ENCODE measurements around the gene BACE1.
A peak's percentile ranks its signal among the peaks of the same experiment; 100 is the strongest.
"Not testable (repeated sequence)": the region's sequence is repeated elsewhere in the genome, so short reads cannot be mapped to it uniquely, and the experiment has no call there.

BACE1 gene

DNA sequence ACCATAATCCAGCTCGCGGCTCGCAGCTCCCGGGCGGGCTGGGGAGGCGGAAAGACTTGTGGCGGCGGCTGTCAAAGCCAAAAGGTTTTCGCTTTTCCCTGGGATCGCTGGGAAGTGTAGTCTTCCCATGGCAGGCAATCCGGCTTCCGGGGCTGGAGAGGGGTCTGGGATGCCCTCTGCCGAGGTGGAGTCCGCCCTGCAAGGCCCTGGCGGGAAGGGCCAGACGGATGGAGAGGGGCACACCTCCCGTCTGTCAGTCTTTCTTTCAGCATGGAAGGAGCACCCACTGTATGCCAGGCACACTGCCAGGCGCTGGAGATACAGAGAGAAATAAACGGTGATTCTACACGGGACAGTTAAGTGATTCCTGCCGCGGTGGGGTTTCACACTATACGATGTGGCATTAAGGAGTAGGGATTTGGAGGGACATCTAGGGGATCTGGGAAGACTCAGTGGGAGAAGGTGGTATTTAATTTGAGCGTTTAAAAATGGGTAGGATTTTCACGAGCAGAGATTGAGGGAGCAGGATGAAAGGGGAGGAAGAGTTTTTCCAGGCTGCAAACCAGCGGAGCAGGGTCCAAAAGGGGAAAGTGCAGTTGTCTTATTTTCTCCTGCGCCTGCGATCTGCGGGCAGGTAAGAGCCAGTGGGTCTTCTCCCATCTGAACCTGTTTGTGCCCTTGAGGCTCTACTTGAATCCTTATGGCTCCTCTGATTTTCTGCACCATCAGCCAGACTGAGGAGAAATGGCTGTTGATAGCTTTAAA is at the start of gene BACE1:
Gene BACE1, minus strand, starts transcription at position 60 of the 765 bp plus-strand sequence. CDS start 461 bp downstream, outside the sequence.
- DNase-seq, result peak; percentile 70

DNA sequence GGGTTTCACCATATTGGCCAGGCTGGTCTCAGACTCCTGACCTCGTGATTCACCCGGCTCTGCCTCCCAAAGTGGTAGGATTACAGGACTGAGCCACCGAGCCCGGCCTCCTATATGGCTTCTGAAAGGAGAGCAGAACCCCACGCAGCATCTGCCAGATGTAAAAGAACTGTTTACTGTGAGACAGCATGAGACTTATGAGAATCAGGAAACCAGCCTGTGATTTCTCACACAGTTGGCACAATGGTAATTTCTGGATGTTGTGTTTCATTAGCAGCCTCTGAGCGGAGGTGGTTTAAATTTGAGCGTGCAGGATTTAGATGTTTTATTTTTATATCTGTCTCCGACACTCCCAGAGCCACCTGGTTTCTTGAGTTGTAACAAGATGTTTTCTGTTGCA is 45.4 kb upstream of the BACE1 start:
- DNase-seq, result no peak

DNA sequence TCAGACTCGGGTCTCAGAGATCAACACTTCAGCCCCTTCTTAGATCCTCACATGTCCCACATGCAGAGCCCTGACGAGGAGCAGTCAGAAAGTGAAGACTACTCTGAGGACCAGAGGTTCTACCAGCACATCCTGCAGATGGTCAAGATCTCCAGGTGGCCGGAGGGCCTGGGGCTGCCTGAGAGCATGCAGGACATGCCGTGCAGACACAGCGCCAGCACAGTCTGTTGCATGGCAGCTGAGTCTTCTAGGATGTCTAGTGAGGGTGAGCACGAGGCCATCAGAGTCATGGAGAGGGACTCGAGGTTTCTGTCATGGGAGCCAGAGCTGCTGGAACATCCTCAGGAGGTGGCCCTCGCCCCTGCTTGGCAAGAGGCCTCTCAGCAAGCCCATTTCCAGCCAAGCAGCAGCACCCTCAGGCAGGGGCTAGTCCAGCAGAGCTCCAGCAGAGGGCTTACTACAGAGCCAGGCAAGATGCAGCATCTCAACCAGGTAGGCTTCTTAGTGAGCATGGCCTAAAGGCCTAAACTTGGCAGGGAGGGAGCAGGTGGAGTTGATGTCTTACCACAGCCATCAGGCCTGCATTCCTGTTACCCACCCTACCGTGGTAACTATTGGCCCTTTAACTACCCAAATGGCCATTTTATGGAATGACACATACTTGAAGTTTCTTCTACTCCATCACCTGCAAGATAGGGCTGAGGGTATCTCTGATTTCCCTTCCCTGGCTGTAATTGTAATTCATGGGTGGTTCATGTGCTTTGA is 40.3 kb upstream of the BACE1 start:
- DNase-seq, result no peak

DNA sequence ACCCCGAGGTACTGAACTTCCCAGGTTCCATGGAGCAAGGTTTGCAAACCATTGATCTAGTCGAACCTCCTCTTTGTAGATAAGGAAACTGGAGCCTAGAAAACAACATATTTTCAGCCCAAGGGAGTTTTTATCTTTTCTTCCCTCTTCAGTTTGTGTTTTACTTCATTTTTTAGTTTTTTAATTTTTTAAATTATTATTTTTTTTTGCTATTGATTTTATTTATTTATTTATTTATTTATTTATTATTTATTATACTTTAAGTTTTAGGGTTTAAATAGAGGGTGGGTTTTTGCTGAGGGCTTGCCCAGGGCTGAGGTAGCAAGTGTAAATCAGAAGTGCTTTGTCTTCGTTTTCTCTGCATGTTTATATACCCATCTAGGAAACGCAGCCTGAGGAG is 38.5 kb upstream of the BACE1 start:
- no peak for DNase-seq

DNA sequence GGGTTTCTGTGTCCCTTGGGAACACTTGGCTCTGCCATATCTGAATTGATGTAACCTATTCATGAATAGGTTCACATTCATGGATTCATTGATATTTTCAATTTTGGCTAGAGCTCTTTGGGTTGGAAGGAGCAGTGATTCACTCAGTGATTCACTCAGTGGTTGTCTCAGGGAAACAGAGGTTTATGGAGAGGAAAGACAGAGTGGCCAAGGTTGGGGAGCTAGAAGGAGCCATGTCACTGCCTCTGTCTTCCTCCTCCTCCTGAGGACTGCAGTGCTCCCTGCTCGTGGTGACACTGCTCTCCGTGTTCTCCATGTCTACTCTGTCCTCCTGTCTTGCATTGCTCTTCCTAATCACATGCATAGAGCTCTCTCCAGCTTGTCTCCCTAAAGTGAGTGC is 29.0 kb upstream of the BACE1 start:
- no peak for DNase-seq

DNA sequence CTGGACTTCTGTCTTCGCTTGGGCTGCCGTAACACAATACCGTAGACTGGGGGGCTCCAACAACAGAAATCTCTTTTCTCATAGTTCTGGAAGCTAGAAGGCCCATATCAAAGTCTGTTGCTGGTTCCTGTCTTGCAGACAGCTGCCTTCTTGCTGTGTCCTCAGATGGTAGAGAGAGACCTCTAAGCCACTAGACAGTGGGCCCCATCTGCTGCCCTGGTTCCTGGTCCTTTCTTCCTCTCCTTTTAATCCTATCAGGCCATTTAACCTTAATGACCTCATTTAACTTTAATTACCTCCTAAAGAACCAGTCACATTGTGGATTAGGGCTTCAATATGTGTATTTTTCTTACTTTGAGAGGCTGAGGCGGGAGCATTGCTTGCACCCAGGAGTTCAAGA is 21.0 kb upstream of the BACE1 start:
- no peak for DNase-seq

DNA sequence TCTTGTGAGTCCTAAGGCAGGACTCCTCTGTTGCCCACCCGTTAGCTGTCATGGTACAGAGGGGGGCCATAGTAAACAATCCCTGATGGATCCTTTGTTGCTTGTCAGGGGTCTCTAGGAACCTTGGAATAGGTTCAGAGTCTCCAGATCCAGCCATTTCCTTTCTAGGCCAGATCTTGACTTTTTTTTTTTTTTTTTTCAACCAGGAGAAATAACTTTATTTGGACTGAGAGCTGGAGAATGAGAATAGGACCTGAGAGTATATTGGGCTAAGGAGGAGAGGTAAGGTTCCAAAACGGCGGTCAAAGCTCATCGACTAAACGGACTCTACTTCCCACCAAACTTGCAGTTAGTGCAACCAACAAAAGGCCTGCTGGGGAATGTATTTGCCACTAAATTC is 19.3 kb upstream of the BACE1 start:
- DNase-seq, result no peak

DNA sequence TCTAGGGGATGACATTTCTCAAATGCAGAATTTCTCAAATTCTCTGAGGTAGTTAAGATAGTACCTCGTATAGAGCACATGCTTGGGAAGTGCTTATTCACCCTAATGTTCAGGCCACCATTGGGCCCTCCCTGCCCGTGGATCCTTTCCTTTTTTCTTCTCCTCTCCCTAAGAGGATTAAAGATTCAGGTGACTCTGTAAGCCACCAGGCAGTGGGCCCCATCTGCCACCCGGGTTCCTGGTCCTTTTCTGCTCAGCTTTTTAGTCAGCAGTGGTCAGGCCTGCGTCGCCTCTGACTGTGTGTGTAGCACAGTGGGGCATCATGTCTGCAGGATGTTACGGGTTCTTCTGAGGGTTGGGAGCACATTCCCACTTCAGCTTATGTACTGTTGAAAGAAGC is 18.8 kb upstream of the BACE1 start:
- no peak for DNase-seq

DNA sequence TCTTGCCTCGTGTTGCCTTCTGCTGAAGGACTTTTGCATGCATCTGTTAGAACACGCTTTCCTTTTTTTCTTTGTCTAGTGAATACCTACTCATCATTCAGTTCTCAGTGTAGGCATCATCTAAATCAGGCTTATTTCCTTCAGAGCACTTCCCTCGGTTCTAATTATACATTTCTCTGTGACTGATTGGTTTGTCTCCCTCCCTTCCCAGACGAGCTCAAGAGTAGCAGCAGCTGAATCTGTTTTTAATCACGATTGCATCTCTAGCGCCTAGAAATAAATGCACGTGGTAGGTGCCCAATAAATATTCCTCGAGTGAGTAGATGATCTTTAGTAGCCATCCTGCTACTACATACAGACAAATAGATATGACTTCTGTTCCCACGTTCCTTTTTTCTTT is 17.9 kb upstream of the BACE1 start:
- DNase-seq, result no peak

DNA sequence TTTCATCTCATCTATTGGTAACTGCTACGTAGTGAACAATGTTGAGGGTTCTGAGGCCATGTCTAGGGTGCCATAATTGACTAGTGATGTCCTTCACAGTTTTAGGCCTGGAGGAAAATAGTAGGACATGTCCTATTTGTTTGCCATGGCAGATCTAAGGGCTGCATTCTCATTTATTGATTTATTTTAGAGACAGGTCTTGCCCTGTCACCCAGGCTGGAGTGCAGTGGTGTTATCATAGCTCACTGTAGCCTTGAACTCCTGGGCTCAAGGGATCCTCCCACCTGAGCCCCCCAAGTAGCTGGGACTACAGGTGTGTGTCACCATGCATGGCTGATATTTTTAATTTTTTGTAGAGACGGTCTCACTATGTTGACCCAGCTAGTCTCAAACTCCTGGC is 16.8 kb upstream of the BACE1 start:
- no peak for DNase-seq

DNA sequence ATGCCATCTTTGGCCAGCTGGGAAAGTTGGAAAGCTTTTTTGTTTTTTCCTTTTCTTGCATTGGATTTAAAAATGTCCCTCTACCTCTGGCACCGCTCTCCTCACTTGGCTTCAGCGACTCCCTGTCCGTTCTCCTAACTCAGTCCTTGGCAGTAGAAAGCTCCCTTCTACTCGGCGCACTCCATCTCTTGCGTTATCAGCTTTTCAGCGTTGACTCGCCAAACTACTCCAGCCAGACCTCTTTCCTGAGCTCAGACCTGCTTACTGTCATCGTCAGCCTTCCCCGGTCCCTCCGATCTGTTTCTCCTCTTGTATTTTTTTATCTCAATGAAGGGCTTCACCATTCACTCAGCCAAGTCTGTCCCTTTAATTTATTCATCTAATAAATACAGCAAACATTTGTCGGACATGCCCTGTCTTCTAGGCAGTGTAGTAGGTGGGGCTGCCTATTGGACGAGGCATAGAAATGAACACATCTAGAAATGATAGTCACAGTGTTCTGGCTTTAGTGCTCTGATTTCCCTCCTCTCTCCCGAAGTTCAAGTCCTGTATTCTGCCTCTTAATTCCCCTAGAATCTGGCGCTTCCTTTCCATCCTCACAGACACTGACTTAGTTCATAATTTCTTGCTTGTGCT is 12.4 kb upstream of the BACE1 start:
- DNase-seq, result peak; percentile 28

DNA sequence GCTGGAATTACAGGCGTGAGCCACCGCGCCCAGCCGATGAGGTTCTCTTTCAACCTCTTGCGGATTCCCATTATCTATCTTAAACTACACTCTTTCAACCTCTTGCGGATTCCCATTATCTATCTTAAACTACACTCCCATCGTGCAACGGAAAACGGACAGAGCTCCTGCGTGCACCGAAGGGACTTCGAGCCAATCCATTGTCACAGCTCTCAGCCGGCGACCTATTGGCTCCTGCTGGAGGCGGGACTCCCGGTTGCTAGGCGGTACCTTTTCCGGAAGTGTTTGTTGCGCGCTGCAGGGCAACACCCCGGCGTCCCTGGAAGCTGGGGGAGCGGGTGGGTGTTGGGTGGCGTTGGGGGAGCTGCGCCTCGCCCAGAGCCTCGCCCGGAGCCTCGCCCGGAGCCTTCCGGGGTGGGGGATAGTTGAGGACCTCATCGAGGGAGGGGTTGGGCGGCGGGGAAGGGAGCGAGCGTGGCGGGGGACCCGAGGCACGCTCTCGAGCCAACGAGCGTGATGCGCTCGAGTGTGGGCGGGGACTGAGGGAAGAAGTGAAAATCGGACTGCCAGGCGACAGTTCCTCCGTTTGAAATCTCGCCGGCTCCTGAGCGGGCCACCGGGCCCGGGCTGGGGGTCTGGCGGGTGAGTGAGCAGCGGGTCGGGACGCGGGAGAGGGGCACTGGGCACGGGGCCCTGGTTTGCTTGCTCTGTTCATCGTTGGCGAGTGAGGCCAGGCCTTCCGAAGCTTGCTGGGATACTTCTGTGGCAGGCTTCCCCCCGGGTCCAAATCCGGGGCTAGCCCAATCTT is 11.7 kb upstream of the BACE1 start, which contains the start of gene CEP164:
Gene CEP164, plus strand, starts transcription at position 288 of the 808 bp plus-strand sequence. CDS start 10,733 bp downstream, outside the sequence.
- peak; percentile 97 for DNase-seq

DNA sequence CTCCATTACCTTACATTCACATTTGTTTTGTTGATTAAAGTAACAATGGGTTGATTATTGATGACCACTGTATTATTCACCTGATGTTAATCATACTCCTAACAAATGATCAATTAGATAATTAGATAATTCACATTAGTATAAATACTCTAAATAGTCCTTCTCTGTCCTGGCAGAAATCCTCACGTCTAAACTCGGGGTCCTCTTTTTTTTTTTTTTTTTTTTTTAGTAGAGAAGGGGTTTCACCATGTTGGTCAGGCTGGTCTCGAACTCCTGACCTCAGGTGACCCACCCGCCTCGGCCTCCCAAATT is 11.2 kb upstream of the BACE1 start:
- DNase-seq, result not testable (repeated sequence)

DNA sequence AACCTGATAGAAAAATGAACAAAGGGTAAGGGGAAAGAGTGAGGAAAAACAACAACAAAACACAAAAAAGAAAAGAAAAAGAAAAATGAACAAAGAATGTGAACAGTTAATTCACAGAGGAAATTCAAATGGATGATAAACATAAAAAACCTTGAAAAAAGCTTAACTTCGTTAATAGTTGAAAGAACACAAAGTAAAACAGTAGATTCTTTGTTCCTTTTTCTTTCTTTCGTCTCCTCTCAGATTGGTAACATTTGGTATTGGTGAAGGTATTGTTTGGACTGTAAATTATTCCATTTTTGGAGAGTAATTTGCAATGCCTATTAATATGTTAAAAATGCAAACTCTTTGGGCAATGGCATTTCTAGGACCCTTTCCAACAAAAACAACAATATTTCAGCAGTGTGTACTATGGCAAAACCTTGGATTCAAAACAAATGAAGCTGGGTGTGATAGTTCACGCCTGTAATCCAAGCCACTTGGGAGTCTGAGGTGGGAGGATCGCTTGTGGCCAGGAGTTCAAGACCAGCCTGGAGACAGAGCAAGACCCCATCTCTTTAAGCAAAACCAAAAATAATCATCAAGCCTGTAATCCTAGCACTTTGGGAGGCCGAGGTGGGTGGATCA is 3.3 kb upstream of the BACE1 start:
- no peak for DNase-seq

DNA sequence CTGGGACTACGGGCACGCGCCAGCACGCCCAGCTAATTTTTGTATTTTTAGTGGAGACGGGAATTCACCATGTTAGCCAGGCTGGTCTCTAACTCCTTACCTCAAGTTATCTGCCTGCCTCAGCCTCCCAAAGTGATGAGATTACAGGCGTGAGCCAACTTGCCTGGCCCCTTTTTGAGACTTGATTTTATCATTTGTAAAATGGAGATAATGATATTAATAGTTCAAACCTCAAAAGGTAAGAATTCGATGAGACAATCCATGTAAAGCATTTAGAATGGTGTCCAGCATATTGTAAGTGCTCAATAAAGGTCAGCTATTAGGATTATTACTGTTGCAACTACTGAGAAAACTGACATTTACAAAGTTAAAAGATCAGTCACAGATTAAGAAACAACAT is 2.7 kb upstream of the BACE1 start:
- DNase-seq, result no peak

DNA sequence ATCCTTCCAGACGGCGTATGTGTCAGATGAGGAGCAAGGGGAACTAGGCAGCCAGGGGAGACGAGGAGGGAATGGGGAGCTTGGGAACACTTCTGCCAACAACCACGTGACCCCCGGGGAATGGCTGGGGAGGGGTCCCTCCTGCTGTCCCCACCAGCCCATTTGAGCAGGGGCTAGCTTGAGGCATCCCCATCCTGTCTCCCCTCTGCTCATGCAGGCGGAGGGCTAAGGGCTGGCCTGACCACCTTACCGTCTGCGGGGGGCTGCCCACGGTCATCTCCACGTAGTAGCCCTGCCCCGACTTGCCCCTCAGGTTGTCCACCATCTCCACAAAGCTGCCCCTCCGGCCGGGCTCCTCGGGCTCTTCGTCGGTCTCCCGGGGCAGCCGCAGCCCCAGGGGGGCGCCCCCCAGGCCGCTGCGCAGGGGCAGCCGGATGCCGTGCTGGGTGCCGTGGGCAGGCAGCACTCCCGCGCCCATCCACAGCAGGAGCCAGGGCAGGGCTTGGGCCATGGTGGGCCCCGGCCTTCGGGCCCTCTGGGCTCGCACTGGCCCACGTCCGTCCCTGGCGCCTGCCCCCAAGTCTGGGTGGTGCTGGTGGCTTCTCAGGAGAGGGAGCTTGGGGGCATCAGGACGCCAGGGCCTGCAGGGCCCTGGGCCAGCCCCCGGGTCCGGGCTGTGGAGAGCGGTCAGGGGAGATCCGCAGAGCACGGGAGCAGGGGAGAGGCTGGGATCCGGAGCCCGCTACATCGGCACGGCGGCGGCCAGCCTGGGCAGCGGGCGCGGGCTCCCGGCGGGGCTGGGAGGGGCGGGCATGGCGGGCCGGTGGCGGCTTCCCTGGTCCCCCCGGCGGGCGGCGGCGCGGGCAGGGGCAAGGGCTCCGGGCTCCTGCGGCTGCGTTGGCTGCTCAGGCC is 515 bp downstream of the BACE1 start:
- DNase-seq, result no peak

DNA sequence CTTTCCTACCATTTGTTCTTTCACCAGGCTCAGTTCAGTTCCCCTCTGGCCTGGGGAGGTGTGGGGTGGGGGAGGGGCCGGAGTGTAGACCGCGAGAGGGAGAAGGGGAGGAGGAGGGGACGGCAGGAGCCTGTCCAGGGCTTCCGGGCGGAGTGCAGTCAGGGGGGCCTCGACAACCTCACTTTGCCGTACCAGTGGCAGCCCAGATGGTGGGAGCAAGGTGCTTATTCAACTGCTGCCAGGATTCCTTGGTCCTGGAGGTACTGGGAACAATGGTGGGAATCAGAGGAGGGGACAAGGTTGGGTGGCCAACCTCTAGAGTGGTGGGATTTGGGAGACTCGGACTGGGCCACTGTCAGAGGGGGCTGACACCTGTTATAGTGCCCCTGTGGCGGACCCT is 1.2 kb downstream of the BACE1 start:
- no peak for DNase-seq

DNA sequence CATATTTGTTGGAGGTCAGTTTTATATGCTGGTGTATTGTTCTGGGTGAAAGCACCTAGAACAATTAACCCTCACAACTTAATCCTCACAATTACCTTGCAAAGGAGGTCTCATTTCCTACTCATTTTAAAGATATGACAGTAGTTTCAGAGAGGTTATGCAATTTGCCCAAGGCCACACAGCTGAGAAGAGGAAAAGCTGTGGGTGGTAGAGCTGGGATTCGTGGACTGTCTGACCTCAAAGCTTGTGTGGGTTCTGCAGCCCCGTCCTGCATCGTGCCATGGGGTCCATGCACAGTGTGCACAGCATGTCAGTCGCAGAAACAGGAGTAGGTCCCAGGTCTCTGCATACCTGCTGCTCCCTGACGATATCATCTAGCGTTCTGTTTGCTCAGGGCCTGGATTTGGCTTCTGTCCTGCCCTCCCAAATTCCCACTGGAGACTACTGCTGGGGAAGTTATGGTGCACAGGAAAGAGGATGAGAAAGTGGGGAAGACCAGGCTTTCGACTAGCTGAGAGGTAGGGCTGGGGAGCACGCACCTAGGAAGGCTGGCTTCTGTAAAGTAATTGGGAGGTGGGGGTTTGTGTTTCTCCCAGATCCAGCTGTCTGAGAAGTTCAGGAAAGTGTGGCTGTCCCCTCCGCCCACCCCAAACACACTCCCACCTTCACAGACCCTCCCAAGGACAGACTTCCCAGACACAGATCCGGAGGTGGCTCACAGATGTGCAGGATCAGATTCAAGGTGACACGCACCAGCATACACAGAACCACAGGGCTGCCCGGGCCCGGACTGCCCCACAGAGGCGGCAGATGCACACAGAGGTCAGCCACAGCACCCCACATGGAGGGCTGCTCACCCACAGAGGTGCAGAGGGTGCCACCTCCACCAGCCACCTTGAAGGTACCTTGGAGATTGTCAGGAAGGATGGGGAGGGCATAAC is 2.0 kb downstream of the BACE1 start:
- peak; percentile 35 for DNase-seq

DNA sequence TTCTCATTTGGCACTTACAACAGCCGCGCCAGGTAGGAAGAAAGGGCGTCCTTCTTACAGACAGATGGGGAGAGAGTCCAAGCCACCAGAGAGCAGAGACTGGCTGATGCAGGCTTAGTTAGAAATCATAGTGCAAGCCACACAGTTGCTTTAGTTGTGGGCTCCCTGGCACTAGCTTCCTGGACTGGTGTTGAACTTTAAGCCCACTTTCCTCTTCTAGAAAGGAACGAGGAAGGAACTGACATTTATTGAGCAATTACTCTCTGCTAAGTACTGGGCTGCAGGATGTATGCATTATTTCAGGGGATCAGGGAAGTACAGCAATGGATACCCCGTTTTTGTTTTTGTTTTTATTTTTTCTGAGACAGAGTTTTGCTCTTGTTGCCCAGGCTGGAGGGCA is 3.0 kb downstream of the BACE1 start:
- peak; percentile 90 for DNase-seq

DNA sequence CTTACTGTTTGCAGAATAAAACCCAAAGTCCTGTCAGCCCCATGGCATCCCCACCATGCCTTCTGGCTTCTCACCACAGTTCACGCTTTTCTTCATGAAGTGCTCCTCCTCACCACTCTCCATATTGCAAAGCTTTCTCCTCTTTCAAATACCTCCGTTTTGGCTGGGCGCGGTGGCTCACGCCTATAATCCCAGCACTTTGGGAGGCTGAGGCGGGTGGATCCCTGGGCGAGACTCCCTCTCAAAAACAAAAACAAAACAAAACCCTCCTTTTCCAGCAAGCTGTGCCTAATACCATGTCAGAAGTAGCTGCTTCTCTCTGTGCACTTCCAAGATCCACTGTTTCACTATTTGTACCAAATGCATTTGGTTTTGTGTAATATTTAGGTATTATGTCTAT is 6.7 kb downstream of the BACE1 start:
- no peak for DNase-seq

Data from MV-4-11 (cell line).